OCI-LY1 (cell line): ENCODE data around the gene ZCCHC14.

ENCODE experiments used
- H2AFZ ChIP-seq: fragments of 200-600 bp; sonication (generic), shearing (Covaris generic); 2 replicates; pipeline ENCODE4 v1.6.0; 2014; ENCODE audit warnings: antibody characterized with exemption, mild to moderate bottlenecking, low read length
- H3F3A ChIP-seq: fragments of 200-600 bp; sonication (generic), shearing (Covaris generic); 2 replicates; pipeline ENCODE4 v1.6.0; 2014; ENCODE audit warnings: mild to moderate bottlenecking, antibody characterized with exemption, low read length, moderate library complexity; ENCODE audit not compliant: insufficient read depth
- H3K27ac ChIP-seq: fragments of 200-600 bp; sonication (generic); 2 replicates; pipeline ENCODE4 v1.5.1; 2014; ENCODE audit warnings: low read length, mixed run types, mild to moderate bottlenecking, low read depth; ENCODE audit not compliant: poor library complexity, severe bottlenecking
- H3K27me3 ChIP-seq: fragments of 200-600 bp; sonication (generic); 2 replicates; pipeline ENCODE4 v1.6.0; 2014; ENCODE audit warnings: antibody characterized with exemption, mild to moderate bottlenecking, low read length, moderate library complexity; ENCODE audit not compliant: insufficient read depth
- H3K36me3 ChIP-seq: fragments of 200-600 bp; sonication (generic); 2 replicates; pipeline ENCODE4 v1.6.1; 2014; ENCODE audit warnings: mild to moderate bottlenecking, antibody characterized with exemption, low read length, moderate library complexity, mixed read lengths; ENCODE audit not compliant: insufficient read depth
- H3K4me1 ChIP-seq: fragments of 200-600 bp; sonication (generic); 2 replicates; pipeline ENCODE4 v1.5.1; 2014; ENCODE audit warnings: mild to moderate bottlenecking, low read length, moderate library complexity; ENCODE audit not compliant: insufficient read depth, severe bottlenecking
- H3K4me2 ChIP-seq: fragments of 200-600 bp; sonication (generic), shearing (Covaris generic); 2 replicates; pipeline ENCODE4 v1.6.1; 2014; ENCODE audit warnings: low read length
- H3K4me3 ChIP-seq: fragments of 200-600 bp; sonication (generic); 2 replicates; pipeline ENCODE4 v1.5.1; 2014; ENCODE audit warnings: low read length, low read depth, mild to moderate bottlenecking, mixed read lengths; ENCODE audit not compliant: poor library complexity, severe bottlenecking
- H3K79me2 ChIP-seq: fragments of 200-600 bp; shearing (Covaris generic); 2 replicates; pipeline ENCODE4 v1.6.1; 2016; ENCODE audit warnings: mixed run types, low read length, mixed read lengths; ENCODE audit not compliant: insufficient read depth
- H3K9ac ChIP-seq: fragments of 200-600 bp; sonication (generic), shearing (Covaris generic); 2 replicates; pipeline ENCODE4 v1.6.1; 2014; ENCODE audit warnings: mild to moderate bottlenecking, low read length, mixed read lengths
- H3K9me2 ChIP-seq: fragments of 200-600 bp; sonication (generic), shearing (Covaris generic); 2 replicates; pipeline ENCODE4 v1.6.1; 2014; ENCODE audit warnings: low read depth, mild to moderate bottlenecking, low read length, mixed read lengths
- H3K9me3 ChIP-seq: fragments of 200-600 bp; shearing (Covaris generic); 2 replicates; pipeline ENCODE4 v1.6.1; 2014; ENCODE audit warnings: low read length, mixed read lengths
- H4K20me1 ChIP-seq: fragments of 200-600 bp; sonication (generic), shearing (Covaris generic); 2 replicates; pipeline ENCODE4 v1.6.0; 2016; ENCODE audit warnings: mild to moderate bottlenecking, low read length; ENCODE audit not compliant: insufficient read depth
- CTCF ChIP-seq: fragments of 200-600 bp; sonication (generic), shearing (Covaris generic); IDR thresholded peaks from 2 replicates; pipeline ENCODE4 v1.5.1; 2017; ENCODE audit warnings: mild to moderate bottlenecking, antibody characterized with exemption, low read length, moderate library complexity, mixed read lengths
- EZH2 ChIP-seq: fragments of 200-600 bp; sonication (generic), shearing (Covaris generic); IDR thresholded peaks from 2 replicates; pipeline ENCODE4 v1.8.0; 2017; ENCODE audit warnings: borderline replicate concordance, mixed run types, mild to moderate bottlenecking, antibody characterized with exemption, low read length, moderate library complexity, mixed read lengths

Gene ZCCHC14

GRCh38 chr16:87443964-87444363, 48.9 kb downstream of the ZCCHC14 start:
- peaks cover 3% of the 10 kb centered on the region; the same call in 1 of the 2 replicates for H3K9me3 ChIP-seq
- H3K4me2 ChIP-seq = no peak overlapping the region
- H2AFZ ChIP-seq = no peak overlapping the region
- no peaks in the 10 kb centered on the region for H3K79me2 ChIP-seq
- no peak overlapping the region for H3K9ac ChIP-seq
- H3K27ac ChIP-seq = no peak overlapping the region
- no peak for TF ChIP-seq CTCF
- no peak for TF ChIP-seq EZH2
- no peaks in the 10 kb centered on the region for H3K27me3 ChIP-seq
- no peaks in the 10 kb centered on the region for H3K4me1 ChIP-seq
- no peaks in the 10 kb centered on the region for H4K20me1 ChIP-seq
- no peaks in the 10 kb centered on the region for H3F3A ChIP-seq
- H3K36me3 ChIP-seq = peaks cover 55% of the 10 kb centered on the region
- no peaks in the 10 kb centered on the region for H3K9me2 ChIP-seq
- no peak overlapping the region for H3K4me3 ChIP-seq

- no peak for TF ChIP-seq EZH2
- no peak for TF ChIP-seq CTCF
- H3K9me3 ChIP-seq = peaks cover 3% of the 10 kb centered on the region; the same call in 1 of the 2 replicates
- no peaks in the 10 kb centered on the region for H4K20me1 ChIP-seq
- peaks cover 46% of the 10 kb centered on the region for H3K36me3 ChIP-seq
- H2AFZ ChIP-seq = no peak overlapping the region
- no peaks in the 10 kb centered on the region for H3K9me2 ChIP-seq
- no peak overlapping the region for H3K27ac ChIP-seq
- H3K4me2 ChIP-seq = no peak overlapping the region
- H3K27me3 ChIP-seq = no peaks in the 10 kb centered on the region
- no peak overlapping the region for H3K4me3 ChIP-seq
- no peaks in the 10 kb centered on the region for H3K4me1 ChIP-seq
- no peaks in the 10 kb centered on the region for H3K79me2 ChIP-seq
- no peaks in the 10 kb centered on the region for H3F3A ChIP-seq
- no peak overlapping the region for H3K9ac ChIP-seq
Observed at GRCh38 chr16:87443016-87443415, 49.8 kb downstream of the ZCCHC14 start.

- Histone ChIP-seq H3K9me3 (peaks cover 3% of the 10 kb centered on the region; the same call in 1 of the 2 replicates), H2AFZ (no peak overlapping the region), H3K4me1 (no peaks in the 10 kb centered on the region), H3K4me3 (no peak overlapping the region), H3K4me2 (no peak overlapping the region), H3K79me2 (no peaks in the 10 kb centered on the region), H3K27me3 (no peaks in the 10 kb centered on the region), H3K36me3 (peaks cover 41% of the 10 kb centered on the region), H3K27ac (no peak overlapping the region), H3K9ac (no peak overlapping the region), H4K20me1 (no peaks in the 10 kb centered on the region), H3K9me2 (no peaks in the 10 kb centered on the region), H3F3A (no peaks in the 10 kb centered on the region)
- TF ChIP-seq EZH2 = no peak
- no peak for TF ChIP-seq CTCF
Observed at GRCh38 chr16:87442581-87442966, 50.2 kb downstream of the ZCCHC14 start.
